Sciatic nerve (tissue), 2 donors: Measurements from ENCODE around the gene KCND1. TPM values are rescaled to one million over a fixed set of nuclear protein-coding genes. Genes with fewer than 3 reads are reported as not detected.

ENCODE experiments used
- ATAC-seq: fragments of 200-7000 bp; cut with Tn5 transposase; one replicate; pipeline ENCODE4 v1.9.1; 2020; ENCODE audit warnings: mild to moderate bottlenecking, moderate library complexity
- DNase-seq: peaks from one replicate; pipeline ENCODE4 v3.0.0-alpha.2; 2020; ENCODE audit warnings: low spot score
- intact Hi-C: fragments of 100-400 bp; cut with DNase I; formaldehyde crosslinking; loops from one replicate; pipeline ENCODE4 v1.14.2; 2022
- total RNA-seq: library from RNA; stranded (reverse); fragmentation: NEBNext Ultra II Directional; extraction: Animal tissue kit (Norgen Biotek cat#: 25700); gene quantifications from one replicate; pipeline ENCODE4 v1.2.1, GENCODE V29; 2021
- donor health status: DM: no; HTN: no; CAD: no.
- donor health status: DM: no; HTN: no; CAD: no.

Gene KCND1
- total RNA-seq, 1 donor from 2014 or later, result 2.5 TPM

- DNase-seq (no peak), ATAC-seq (peak; percentile 19)
- intact Hi-C loops, result no loop called here
Measured at GRCh38 chrX:48919360-48919841, 52.2 kb downstream of the KCND1 start.

DNA sequence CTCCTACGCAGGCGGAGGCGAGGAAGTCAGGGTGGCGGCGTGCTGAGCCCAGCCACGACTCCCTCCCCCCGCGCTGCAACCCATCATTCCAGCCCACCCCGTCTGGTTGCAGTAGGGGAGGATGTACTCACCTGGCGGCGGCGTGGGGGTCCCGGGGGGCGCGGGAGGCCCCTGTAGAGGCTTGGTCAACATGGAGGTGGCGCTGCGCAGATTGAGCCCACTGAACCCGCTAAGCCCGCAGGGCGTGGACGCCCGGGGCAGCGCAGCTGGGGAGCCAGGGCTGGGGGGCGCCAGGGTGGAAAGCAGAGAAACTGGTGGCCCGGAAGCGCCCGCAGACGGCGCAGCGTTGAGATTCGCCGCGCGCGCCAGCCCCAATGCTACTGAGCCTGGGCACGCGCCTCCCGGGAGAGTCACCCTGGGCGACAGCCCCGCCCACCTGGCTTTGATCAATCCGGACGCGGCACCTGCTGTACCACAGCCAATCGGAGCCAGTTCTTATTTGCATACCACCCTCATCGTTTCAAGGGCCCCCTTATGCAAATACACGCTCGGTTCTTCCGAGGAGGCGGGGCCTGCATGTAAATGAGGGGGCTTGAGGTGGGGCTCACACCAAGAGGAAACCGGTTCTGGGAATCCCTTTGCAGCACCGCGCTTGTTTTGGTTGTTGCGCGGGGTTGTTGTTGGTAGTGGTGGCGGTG, 52.9 kb downstream of the KCND1 start, which contains the start of gene PIM2:
TSS of gene PIM2 (minus strand) at position 382 of the 698 bp plus-strand sequence. CDS start at position 192, 190 bp downstream.
- intact Hi-C loops, result no loop called here
- DNase-seq (peak; percentile 89), ATAC-seq (peak; percentile 85)

DNA sequence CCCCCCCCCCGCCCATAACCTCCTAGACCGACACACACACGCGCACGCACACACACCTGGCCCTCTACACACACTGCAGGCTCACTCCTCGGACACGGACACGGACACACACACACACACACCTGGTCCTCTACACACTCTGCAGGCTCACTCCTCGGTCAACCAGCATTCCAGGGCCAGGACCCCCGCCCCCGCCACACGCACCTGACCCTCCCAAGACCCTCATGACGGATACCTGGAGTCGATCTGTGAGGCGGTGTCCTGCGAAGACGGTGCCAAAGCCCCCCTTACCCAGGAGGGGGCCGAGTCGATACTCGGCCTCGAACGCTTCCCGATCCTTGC, 53.4 kb downstream of the KCND1 start:
- DNase-seq (no peak), ATAC-seq (peak; percentile 3)
- intact Hi-C loops, result no loop called here

- ATAC-seq (peak; percentile 86), DNase-seq (peak; percentile 91)
- intact Hi-C loops, result no loop called here
Measured at GRCh38 chrX:48917139-48918001, 54.3 kb downstream of the KCND1 start.

DNA sequence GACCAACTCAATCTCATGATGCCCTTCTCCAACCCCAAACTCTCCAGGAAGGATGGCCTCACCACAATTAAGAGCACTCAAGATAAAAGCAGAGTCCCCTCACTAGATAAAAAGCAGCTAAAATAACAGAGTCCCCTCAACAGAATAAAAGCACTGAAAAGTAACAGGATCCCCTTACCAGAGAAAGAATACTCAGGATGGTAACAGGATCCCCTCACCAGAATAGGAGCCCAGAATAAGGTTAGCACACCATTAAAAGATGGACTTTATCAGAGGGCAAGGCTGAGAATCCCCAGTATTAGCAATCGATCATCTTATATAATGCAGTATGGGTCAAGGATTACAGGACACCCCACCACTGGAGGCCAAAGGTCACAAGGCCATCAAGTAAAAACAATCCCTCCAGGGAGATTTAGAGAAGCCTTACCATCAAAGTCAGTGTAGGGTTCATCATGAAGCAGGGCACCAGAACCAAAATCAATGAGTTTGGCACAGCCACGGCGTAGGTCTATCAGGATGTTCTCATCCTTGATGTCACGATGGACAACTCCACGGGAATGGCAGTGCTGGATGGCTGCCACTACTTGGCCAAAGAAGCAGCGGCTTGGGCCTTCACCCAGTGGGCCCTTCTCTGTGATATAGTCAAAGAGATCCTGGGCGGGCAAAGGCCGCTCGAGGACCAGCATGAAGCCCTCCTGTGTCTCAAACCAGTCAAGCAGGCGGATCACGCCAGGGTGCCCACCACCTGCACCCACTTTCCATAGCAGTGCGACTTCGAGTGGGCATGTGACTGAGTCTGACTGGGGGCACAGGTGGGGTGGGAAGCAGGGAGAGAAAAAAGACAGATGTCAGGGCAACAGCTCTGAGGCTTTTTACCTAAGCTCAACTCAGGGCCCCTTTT, 56.8 kb downstream of the KCND1 start:
- no peak for DNase-seq

GRCh38 chrX:48913605-48914366, 57.9 kb downstream of the KCND1 start:
- DNase-seq (no peak), ATAC-seq (no peak)
- intact Hi-C loops, result no loop called here

More for the DNA sequence above, 56.8 kb downstream of the KCND1 start:
- intact Hi-C loops, result no loop called here
- no peak for ATAC-seq

DNA sequence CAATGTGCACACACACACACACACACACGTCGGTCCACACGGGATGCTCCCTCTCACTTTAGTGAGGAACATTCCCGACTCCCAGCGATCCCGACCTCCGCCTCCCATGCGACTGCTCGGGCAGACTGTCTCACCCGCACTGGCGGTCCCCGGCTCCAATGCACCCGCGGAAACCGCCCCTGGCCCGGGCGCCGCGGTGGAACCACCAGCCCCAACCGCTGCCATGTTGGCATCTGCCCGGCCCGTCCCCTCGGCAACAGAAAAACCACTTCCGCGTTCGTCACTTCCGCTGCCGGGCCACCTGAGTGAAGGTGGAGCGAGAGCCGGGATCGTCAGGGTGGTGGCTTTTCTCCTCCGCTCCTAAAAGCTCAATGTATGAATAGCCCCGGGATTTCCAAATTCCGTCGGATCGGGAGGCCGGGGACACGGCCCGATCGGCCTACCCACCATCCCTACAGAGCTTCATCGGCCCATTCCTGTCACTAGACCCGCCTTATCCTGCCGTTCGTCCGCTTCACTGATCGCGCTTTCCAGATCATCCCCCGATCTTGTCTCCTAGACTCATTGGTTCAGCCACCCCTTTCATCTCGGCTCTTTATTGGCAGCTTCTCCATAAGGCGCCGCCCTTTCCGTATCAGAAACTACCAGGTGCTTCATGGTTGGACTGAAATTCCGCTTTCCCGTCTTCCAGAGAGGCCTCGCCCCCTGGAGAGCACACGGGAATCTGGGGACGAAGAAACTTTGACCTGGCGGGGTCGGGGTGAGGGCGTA, 60.0 kb downstream of the KCND1 start, which contains the start of gene SLC35A2:
TSS of gene SLC35A2 (minus strand) at position 235 of the 771 bp plus-strand sequence. CDS start at position 225, 10 bp downstream.
- intact Hi-C loops, result no loop called here
- DNase-seq (peak; percentile 89), ATAC-seq (peak; percentile 87)

Other genes starting within 250 kb of the KCND1 start
- gene GLOD5, start 210.1 kb downstream of the KCND1 start, total RNA-seq, result not detected
- 0.76 TPM for gene GATA1, start 185.3 kb downstream of the KCND1 start, total RNA-seq
- 106 TPM for gene HDAC6, start 169.8 kb downstream of the KCND1 start, total RNA-seq
- gene ERAS, start 145.3 kb downstream of the KCND1 start, total RNA-seq, result 0.36 TPM
- gene PCSK1N, start 136.2 kb downstream of the KCND1 start, total RNA-seq, result 0.67 TPM
- 28.0 TPM for gene TIMM17B, start 74.1 kb downstream of the KCND1 start, total RNA-seq
- 51.2 TPM for gene PQBP1, start 73.9 kb downstream of the KCND1 start, total RNA-seq
- gene SLC35A2, start 60.2 kb downstream of the KCND1 start, total RNA-seq, result 19.2 TPM
- gene PIM2, start 52.8 kb downstream of the KCND1 start, total RNA-seq, result 10.8 TPM
- gene OTUD5, start 14.2 kb downstream of the KCND1 start, total RNA-seq, result 50.5 TPM
- gene GRIPAP1, start 30.4 kb upstream of the KCND1 start, total RNA-seq, result 53.5 TPM
- gene TFE3, start 71.5 kb upstream of the KCND1 start, total RNA-seq, result 69.0 TPM
- gene CCDC120, start 87.2 kb upstream of the KCND1 start, total RNA-seq, result 7.9 TPM
- 29.6 TPM for gene PRAF2, start 102.2 kb upstream of the KCND1 start, total RNA-seq
- gene WDR45, start 108.0 kb upstream of the KCND1 start, total RNA-seq, result 70.9 TPM
- 20.5 TPM for gene GPKOW, start 151.9 kb upstream of the KCND1 start, total RNA-seq
- 1.0 TPM for gene MAGIX, start 190.9 kb upstream of the KCND1 start, total RNA-seq
- 103 TPM for gene PLP2, start 200.1 kb upstream of the KCND1 start, total RNA-seq
- 9.9 TPM for gene PRICKLE3, start 214.5 kb upstream of the KCND1 start, total RNA-seq
- gene SYP, start 228.3 kb upstream of the KCND1 start, total RNA-seq, result 4.2 TPM